Measurements from ENCODE around the gene SLC22A31.
"Not testable (repeated sequence)": the region's sequence is repeated elsewhere in the genome, so short reads cannot be mapped to it uniquely, and the experiment has no call there.

SLC22A31 gene

DNA sequence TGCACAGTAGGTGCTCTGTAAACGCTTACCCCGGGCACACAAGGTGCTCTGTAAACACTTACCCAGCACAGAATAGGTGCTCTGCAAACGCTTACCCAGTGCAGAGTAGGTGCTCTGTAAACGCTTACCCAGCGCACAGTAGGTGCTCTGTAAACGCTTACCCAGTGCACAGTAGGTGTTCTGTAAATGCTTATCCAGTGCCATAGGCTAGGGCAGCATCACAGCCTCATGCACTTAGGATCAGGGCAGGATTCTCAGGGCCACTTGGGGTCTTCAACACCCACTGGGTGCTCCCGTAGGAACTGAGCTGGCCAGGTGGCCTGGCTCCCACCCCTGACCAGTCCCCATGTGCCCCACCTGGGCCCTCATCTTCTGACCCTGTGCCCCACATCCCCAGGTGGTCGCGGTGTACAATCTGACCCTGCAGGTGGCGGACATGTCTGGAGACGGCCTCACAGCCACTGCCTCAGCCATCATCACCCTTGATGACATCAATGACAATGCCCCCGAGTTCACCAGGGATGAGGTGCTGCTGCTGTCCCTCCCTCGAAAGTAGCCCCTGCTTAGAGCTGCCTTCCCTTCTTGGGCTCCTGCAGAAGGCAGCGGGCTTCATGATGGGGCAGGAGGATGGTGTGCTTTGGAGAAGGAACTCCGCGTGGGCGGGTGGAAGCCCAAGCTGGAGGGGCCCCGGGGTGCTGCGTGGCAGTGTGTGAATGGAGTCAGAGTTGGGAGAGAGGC lies 13.1 kb downstream of the SLC22A31 start:
- H3K4me3 ChIP-seq (ENCODE audit: low read depth, low read length) = no peak overlapping the region
- TF ChIP-seq, protein P1, sequence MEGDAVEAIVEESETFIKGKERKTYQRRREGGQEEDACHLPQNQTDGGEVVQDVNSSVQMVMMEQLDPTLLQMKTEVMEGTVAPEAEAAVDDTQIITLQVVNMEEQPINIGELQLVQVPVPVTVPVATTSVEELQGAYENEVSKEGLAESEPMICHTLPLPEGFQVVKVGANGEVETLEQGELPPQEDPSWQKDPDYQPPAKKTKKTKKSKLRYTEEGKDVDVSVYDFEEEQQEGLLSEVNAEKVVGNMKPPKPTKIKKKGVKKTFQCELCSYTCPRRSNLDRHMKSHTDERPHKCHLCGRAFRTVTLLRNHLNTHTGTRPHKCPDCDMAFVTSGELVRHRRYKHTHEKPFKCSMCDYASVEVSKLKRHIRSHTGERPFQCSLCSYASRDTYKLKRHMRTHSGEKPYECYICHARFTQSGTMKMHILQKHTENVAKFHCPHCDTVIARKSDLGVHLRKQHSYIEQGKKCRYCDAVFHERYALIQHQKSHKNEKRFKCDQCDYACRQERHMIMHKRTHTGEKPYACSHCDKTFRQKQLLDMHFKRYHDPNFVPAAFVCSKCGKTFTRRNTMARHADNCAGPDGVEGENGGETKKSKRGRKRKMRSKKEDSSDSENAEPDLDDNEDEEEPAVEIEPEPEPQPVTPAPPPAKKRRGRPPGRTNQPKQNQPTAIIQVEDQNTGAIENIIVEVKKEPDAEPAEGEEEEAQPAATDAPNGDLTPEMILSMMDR (conservative IDR thresholded peaks at IDR 0.05; ENCODE audit: low read depth, low read length) = no peak
- DNase-seq (ENCODE audit: low read depth) = no peak

DNA sequence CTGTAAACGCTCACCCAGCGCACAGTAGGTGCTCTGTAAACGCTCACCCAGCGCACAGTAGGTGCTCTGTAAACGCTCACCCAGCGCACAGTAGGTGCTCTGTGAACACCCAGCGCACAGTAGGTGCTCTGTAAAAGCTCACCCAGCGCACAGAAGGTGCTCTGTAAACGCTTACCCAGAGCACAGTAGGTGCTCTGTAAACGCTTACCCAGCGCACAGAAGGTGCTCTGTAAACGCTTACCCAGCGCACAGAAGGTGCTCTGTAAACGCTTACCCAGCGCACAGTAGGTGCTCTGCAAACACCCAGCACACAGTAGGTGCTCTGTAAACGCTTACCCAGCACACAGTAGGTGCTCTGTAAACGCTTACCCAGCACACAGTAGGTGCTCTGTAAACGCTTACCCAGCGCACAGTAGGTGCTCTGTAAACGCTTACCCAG lies 13.7 kb downstream of the SLC22A31 start:
- H3K4me3 ChIP-seq (ENCODE audit: low read depth, low read length); DNase-seq (ENCODE audit: low read depth): not testable (repeated sequence)

DNA sequence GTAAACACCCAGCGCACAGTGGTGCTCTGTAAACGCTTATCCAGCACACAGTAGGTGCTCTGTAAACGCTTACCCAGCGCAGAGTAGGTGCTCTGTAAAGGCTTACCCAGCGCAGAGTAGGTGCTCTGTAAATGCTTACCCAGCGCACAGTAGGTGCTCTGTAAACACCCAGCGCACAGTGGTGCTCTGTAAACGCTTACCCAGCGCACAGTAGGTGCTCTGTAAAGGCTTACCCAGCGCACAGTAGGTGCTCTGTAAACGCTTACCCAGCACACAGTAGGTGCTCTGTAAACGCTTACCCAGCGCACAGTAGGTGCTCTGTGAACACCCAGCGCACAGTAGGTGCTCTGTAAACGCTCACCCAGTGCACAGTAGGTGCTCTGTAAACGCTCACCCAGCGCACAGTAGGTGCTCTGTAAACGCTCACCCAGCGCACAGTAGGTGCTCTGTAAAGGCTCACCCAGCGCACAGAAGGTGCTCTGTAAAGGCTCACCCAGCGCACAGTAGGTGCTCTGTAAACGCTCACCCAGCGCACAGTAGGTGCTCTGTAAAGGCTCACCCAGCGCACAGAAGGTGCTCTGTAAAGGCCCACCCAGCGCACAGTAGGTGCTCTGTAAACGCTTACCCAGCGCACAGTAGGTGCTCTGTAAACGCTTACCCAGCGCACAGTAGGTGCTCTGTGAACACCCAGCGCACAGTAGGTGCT lies 14.3 kb downstream of the SLC22A31 start:
- DNase-seq (ENCODE audit: low read depth); H3K4me3 ChIP-seq (ENCODE audit: low read depth, low read length): not testable (repeated sequence)

DNA sequence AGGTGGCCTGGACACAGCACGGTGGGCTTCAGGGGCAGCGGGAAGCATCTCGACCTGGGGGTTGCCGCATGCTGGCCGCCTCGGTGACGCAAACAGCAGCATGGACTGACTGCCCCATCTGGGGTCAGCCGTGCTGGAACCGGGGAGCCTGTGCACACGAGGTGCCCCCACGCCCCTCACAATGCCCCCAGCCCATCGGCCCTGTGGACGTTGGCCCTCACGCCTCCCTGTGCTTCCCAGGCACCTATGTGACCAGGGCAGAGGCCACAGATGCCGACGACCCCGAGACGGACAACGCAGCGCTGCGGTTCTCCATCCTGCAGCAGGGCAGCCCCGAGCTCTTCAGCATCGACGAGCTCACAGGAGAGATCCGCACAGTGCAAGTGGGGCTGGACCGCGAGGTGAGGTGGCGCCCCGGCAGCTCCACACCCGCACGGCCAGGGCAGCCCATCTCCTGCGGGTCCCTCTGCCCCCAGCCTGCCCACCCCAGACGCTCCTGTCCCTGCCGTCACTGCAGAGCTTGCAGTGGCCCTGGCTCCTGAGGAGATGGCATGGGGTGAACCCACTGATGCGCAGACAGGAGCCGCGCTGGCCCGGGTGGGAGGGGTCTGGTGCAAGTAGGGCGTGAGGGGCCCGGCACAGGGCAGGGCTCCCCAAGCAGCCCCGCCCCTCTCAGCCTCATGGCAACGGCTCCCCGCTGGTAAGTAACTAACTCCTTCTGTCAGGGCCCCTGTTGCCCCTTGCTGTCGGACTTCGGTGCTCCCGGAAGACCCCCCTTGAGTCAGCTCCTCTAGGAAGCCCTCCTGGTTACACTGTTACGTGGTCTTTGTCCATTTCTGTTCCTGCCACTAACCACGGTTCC lies 15.2 kb downstream of the SLC22A31 start:
- TF ChIP-seq, protein P1 (conservative IDR thresholded peaks at IDR 0.05; ENCODE audit: low read depth, low read length) = no peak
- no peak overlapping the region for H3K4me3 ChIP-seq (ENCODE audit: low read depth, low read length)
- DNase-seq (ENCODE audit: low read depth) = no peak

DNA sequence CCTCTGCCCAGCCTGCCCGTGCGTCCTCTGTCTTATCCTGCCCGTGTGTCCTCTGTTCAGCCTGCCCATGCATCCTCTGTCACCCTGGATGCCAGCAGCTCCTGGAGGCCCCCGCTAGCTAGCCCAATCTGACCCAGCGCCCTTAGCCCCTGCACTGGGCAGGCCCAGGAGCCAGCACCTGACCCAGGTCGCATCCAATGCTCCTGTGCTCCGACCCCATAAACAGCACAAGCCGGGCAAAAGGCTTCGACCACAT lies 15.7 kb downstream of the SLC22A31 start:
- no peak for DNase-seq (ENCODE audit: low read depth)
- no peak overlapping the region for H3K4me3 ChIP-seq (ENCODE audit: low read depth, low read length)

DNA sequence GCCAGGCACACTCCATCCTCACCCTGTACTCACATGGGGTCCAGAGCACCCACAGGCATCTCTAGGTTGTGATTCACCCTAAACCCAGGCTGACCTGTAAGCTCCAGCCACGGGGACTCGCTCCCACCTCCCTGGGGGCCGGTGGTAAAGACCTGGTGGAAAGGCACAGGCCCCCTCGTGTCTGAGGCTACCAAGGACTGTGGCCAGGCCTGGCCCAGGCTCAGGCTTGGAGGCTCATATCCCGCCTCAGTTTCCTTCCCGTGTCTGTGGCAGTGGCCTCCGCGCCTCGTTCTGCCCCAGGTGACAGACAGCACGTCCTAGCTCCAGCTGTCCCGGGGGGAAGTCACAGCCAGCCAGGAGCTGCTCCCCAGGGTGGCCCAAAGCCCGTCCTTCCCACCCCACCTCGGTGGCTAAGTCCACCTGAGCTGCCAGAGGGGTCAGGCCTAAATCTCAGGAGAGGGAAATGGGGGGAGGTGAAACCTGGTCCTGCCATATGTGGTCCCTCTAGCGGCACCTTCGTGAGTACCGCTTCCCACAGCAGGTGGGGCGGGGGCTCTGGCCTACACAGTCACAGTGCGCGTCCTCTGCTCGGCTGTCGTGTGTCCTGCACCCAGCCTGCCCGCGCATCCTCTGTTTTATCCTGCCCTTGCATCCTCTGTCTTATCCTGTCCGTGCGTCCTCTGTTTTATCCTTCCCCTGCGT lies 16.2 kb downstream of the SLC22A31 start:
- TF ChIP-seq, protein P1 (conservative IDR thresholded peaks at IDR 0.05; ENCODE audit: low read depth, low read length) = no peak
- no peak overlapping the region for H3K4me3 ChIP-seq (ENCODE audit: low read depth, low read length)
- no peak for DNase-seq (ENCODE audit: low read depth)

More for the DNA sequence above, 15.7 kb downstream of the SLC22A31 start:
- TF ChIP-seq, protein P1 (conservative IDR thresholded peaks at IDR 0.05; ENCODE audit: low read depth, low read length) = no peak

DNA sequence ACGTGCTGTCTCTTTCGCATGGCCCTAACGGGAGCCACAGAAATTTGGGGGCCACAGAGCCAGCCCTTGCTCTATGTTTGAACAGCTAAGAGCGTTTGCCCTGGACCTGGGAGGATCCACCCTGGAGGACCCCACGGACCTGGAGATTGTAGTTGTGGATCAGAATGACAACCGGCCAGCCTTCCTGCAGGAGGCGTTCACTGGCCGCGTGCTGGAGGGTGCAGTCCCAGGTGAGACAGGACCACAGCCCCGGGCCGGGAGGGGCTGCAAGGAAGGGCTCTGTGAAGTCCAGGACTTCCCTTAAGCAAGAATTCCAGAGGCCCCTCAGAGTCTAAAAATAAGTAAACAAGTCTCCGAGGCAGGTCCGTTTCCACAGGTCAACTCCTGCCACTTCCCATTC lies 16.9 kb downstream of the SLC22A31 start:
- H3K4me3 ChIP-seq (ENCODE audit: low read depth, low read length) = no peak overlapping the region
- no peak for DNase-seq (ENCODE audit: low read depth)
- TF ChIP-seq, protein P1 (conservative IDR thresholded peaks at IDR 0.05; ENCODE audit: low read depth, low read length) = no peak
